Mucosa of gallbladder (tissue), 1 donor: ENCODE measurements around the gene ATXN3. TPM values are rescaled to one million over a fixed set of nuclear protein-coding genes. Genes with fewer than 3 reads are reported as not detected.

Source experiments
- total RNA-seq: library from RNA; stranded (reverse); gene quantifications from one replicate; pipeline ENCODE4 v1.2.1, GENCODE V29; 2021
- donor health status: DM: no; HTN: no; CAD: no.

Gene ATXN3
- total RNA-seq, 1 donor from 2014 or later: 33.6 TPM

Other genes starting within 250 kb of the ATXN3 start
- gene TC2N, start 239.0 kb downstream of the ATXN3 start, total RNA-seq: 104 TPM
- 241 TPM for gene FBLN5, start 158.9 kb downstream of the ATXN3 start, total RNA-seq
- gene TRIP11, start 66.5 kb downstream of the ATXN3 start, total RNA-seq: 83.0 TPM
- gene NDUFB1, start 15.1 kb upstream of the ATXN3 start, total RNA-seq: 124 TPM
- 50.0 TPM for gene CPSF2, start 15.4 kb upstream of the ATXN3 start, total RNA-seq
- gene SLC24A4, start 216.6 kb upstream of the ATXN3 start, total RNA-seq: 1.8 TPM